Endothelial cell of umbilical vein (primary cell): ENCODE measurements around the gene HABP2. TPM values are rescaled to one million over a fixed set of nuclear protein-coding genes. Genes with fewer than 3 reads are reported as not detected.

Experiments used
- BruUV-seq: library from RNA; stranded (reverse); fragments of 400-500 nt; replicated peaks from 2 replicates; lab custom pipeline; 2021; lab: Mats Ljungman, UMichigan
- CTCF ChIA-PET: fragments of 300-600, 350-600 bp; sonication (Branson Sonifier 250); formaldehyde crosslinking; loops from one replicate; lab custom pipeline; 2021; ENCODE audit warnings: antibody characterized with exemption, inconsistent platforms; lab: Charles Lee
- POLR2A ChIA-PET: fragments of 300-600, 350-600 bp; sonication (Branson Sonifier 250); formaldehyde crosslinking; loops from one replicate; lab custom pipeline; 2021; ENCODE audit warnings: antibody characterized with exemption, inconsistent platforms; lab: Charles Lee
- DNase-seq: peaks from one replicate; pipeline ENCODE4 v3.0.0-alpha.2; 2011; ENCODE audit warnings: low read depth, low spot score
- FAIRE-seq: peaks from 2 replicates; lab custom pipeline; 2011; peaks lifted over from hg19 to GRCh38; lab: Jason Lieb, UNC
- H2AFZ ChIP-seq: 2 replicates; pipeline ENCODE4 v1.6.0; 2012; ENCODE audit warnings: low read depth, low read length, control low read depth, inconsistent platforms
- H3K27ac ChIP-seq: 2 replicates; pipeline ENCODE4 v1.5.1; 2011; ENCODE audit warnings: low read depth, mild to moderate bottlenecking, control low read depth, low read length, moderate library complexity; ENCODE audit not compliant: insufficient read depth
- H3K27me3 ChIP-seq, 2 experiments: 2 replicates each; pipeline versions ENCODE4 v1.6.0 to v1.6.1; 2011; ENCODE audit warnings: low read length in 2 of 2, mixed read lengths in 1 of 2; ENCODE audit not compliant: control insufficient read depth in 2 of 2, insufficient read depth in 2 of 2
- H3K36me3 ChIP-seq, 2 experiments: 2 replicates in 1 of 2; 3 replicates in 1 of 2; pipeline ENCODE4 v1.5.1; 2011; ENCODE audit warnings: low read length in 2 of 2, mild to moderate bottlenecking in 1 of 2, moderate library complexity in 1 of 2; ENCODE audit not compliant: control insufficient read depth in 2 of 2, insufficient read depth in 2 of 2; ENCODE audit errors: extremely low read depth in 1 of 2
- H3K4me1 ChIP-seq: 3 replicates; pipeline ENCODE4 v1.5.1; 2011; ENCODE audit warnings: mild to moderate bottlenecking, low read length; ENCODE audit not compliant: control insufficient read depth, insufficient read depth; ENCODE audit errors: extremely low read depth
- H3K4me2 ChIP-seq: 2 replicates; pipeline ENCODE4 v1.6.1; 2011; ENCODE audit warnings: low read length, control low read depth, mixed read lengths; ENCODE audit not compliant: insufficient read depth
- H3K4me3 ChIP-seq, 3 experiments: fragments of 200-600 bp in 1 of 3; sonication (generic), shearing (Covaris generic) in 1 of 3; replicated peaks in 1 of 3; 2 replicates each; pipeline ENCODE4 v1.5.1; 2011 to 2016; ENCODE audit warnings: control low read depth in 3 of 3, low read length in 3 of 3, mild to moderate bottlenecking in 2 of 3, inconsistent platforms in 1 of 3, low read depth in 1 of 3, moderate library complexity in 1 of 3; ENCODE audit not compliant: insufficient read depth in 1 of 3
- H3K79me2 ChIP-seq: 2 replicates; pipeline ENCODE4 v1.6.0; 2012; ENCODE audit warnings: low read length, inconsistent platforms; ENCODE audit not compliant: control insufficient read depth, insufficient read depth
- H3K9ac ChIP-seq: replicated peaks from 2 replicates; pipeline ENCODE3; 2011; ENCODE audit warnings: low read length, control low read depth; ENCODE audit not compliant: insufficient read depth; ENCODE audit errors: extremely low read depth
- H3K9me1 ChIP-seq: replicated peaks from 3 replicates; pipeline ENCODE4 v1.6.0; 2011; ENCODE audit warnings: mild to moderate bottlenecking, low read length; ENCODE audit not compliant: control insufficient read depth, insufficient read depth; ENCODE audit errors: extremely low read depth
- H3K9me3 ChIP-seq: replicated peaks from 2 replicates; pipeline ENCODE4 v1.5.1; 2012; ENCODE audit warnings: low read length, inconsistent platforms; ENCODE audit not compliant: control insufficient read depth, insufficient read depth
- H4K20me1 ChIP-seq: replicated peaks from 2 replicates; pipeline ENCODE3; 2011; ENCODE audit warnings: mild to moderate bottlenecking, low read length; ENCODE audit not compliant: control insufficient read depth, insufficient read depth; ENCODE audit errors: extremely low read depth
- EZH2 ChIP-seq: IDR thresholded peaks from 2 replicates; pipeline ENCODE4 v1.6.1; 2012; ENCODE audit warnings: borderline replicate concordance, low read depth, mild to moderate bottlenecking, moderate library complexity, low read length, inconsistent platforms; ENCODE audit not compliant: severe bottlenecking
- FOS ChIP-seq: IDR thresholded peaks from 2 replicates; pipeline ENCODE4 v1.6.1; 2011; ENCODE audit warnings: mild to moderate bottlenecking, low read length, moderate library complexity, borderline replicate concordance; ENCODE audit not compliant: insufficient read depth
- GATA2 ChIP-seq: IDR thresholded peaks from 2 replicates; pipeline ENCODE4 v1.7.0; 2011; ENCODE audit warnings: low read depth, mild to moderate bottlenecking, moderate library complexity, mixed read lengths, low read length; ENCODE audit not compliant: insufficient read length, insufficient read depth
- JUN ChIP-seq: IDR thresholded peaks from 2 replicates; pipeline ENCODE4 v1.6.1; 2011; ENCODE audit warnings: borderline replicate concordance, low read depth; ENCODE audit not compliant: insufficient read length, insufficient read depth
- MYC ChIP-seq: IDR thresholded peaks from one replicate; pipeline ENCODE4 v1.6.1; 2011; ENCODE audit warnings: mild to moderate bottlenecking, low read depth, low read length
- POLR2A ChIP-seq: IDR thresholded peaks from 2 replicates; pipeline ENCODE4 v1.6.1; 2012; ENCODE audit warnings: low read depth, mild to moderate bottlenecking, control low read depth, low read length
- POLR2AphosphoS5 ChIP-seq: IDR thresholded peaks from 2 replicates; pipeline ENCODE4 v1.6.1; 2012; ENCODE audit warnings: low read depth, mild to moderate bottlenecking, control low read depth, low read length, moderate library complexity; ENCODE audit not compliant: insufficient read depth
- dilution Hi-C: fragments of 300-500 bp; cut with MboI; formaldehyde crosslinking; loops from one replicate; pipeline ENCODE4 v1.15.0; 2019; ENCODE audit warnings: low sequenced_read_pairs; ENCODE audit not compliant: extremely low pct_ligation_motif_present
- intact Hi-C: fragments of 100-400 bp; cut with micrococcal nuclease; formaldehyde crosslinking; loops from one replicate; pipeline ENCODE4 v1.10.0; 2022
- polyA plus RNA-seq, 4 experiments: library from polyadenylated mRNA; depleted of rRNA in 3 of 4; stranded (reverse) in 3 of 4; unstranded in 1 of 4; fragments of >200 nt; gene quantifications; 2 replicates each; pipeline versions ENCODE4 v1.2.1 to v1.2.3, GENCODE V29; 2011 to 2012; ENCODE audit warnings: missing spikeins in 1 of 4
- total RNA-seq: library from RNA; stranded (reverse); gene quantifications from 2 replicates; pipeline ENCODE4 v1.2.3, GENCODE V29; 2021
- TF ChIP-seq, protein P1 (sequence below): IDR thresholded peaks from 2 replicates; pipeline ENCODE4 v1.6.1; 2011; ENCODE audit not compliant: insufficient read depth, insufficient read length

Gene HABP2
- total and polyA plus RNA-seq, 2 donors (not counting 3 experiments of a cell fraction or from before 2014, with no cell fraction given), result 0.04 TPM; not detected in 1

- no TSS peak for BruUV-seq
- ChIA-PET CTCF (interaction anchor here (1.2 kb wide), 1 partner anchor 12 kb away, joined by 3 read pairs; no protein-coding TSS in a partner anchor), POLR2A (no interaction called here)
- H4K20me1 ChIP-seq, result no peaks in the 10 kb centered on the region
- H2AFZ ChIP-seq, result no peak overlapping the region
- no peaks in the 10 kb centered on the region for H3K9me3 ChIP-seq
- H3K9ac ChIP-seq, result no peak overlapping the region
- no peaks in the 10 kb centered on the region for H3K79me2 ChIP-seq
- no peaks in the 10 kb centered on the region for H3K27me3 ChIP-seq
- intact Hi-C loops (no loop called here), dilution Hi-C loops (no loop called here)
- H3K4me1 ChIP-seq, result no peaks in the 10 kb centered on the region
- no peak overlapping the region for H3K27ac ChIP-seq
- TF ChIP-seq POLR2AphosphoS5, result no peak
- TF ChIP-seq EZH2, result no peak
- TF ChIP-seq JUN, result no peak
- TF ChIP-seq GATA2, result no peak
- H3K4me3 ChIP-seq, result no peak overlapping the region
- H3K9me1 ChIP-seq, result no peaks in the 10 kb centered on the region
- no peak for DNase-seq
- H3K36me3 ChIP-seq, result no peaks in the 10 kb centered on the region
- no peak overlapping the region for H3K4me2 ChIP-seq
- no peak for FAIRE-seq
These were observed 50.4 kb downstream of the HABP2 start for GRCh38 chr10:113603057-113603777.

DNA sequence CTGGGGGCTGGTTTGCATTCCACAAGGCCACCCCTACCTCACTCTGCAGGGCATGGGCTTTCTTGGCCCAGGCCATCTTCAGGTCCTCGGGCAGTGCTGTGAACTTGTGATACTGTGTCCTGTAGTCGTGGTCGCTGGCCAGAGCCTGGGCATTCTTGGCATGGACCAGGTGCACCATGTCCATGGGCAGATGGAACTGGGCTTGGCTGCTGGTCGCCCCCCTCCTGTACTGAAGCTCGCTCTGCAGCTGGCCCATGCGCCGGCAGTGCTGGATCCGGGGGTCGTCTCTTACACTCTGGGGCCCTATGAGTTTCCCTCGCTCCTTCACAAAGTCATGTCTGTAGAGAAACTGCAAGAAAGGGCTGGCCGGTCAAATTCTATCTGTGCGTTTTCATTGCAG is 51.7 kb downstream of the HABP2 start:
- Histone ChIP-seq H3K27ac (no peak overlapping the region), H3K4me1 (no peaks in the 10 kb centered on the region), H2AFZ (no peak overlapping the region), H3K9ac (no peak overlapping the region), H3K9me3 (no peaks in the 10 kb centered on the region), H3K27me3 (no peaks in the 10 kb centered on the region), H3K36me3 (no peaks in the 10 kb centered on the region), H3K9me1 (no peaks in the 10 kb centered on the region), H4K20me1 (no peaks in the 10 kb centered on the region), H3K4me2 (no peak overlapping the region), H3K4me3 (no peak overlapping the region), H3K79me2 (no peaks in the 10 kb centered on the region)
- POLR2A ChIA-PET, result no interaction called here
- dilution Hi-C loops (no loop called here), intact Hi-C loops (no loop called here)
- BruUV-seq, result no TSS peak
- no peak for FAIRE-seq
- no peak for DNase-seq
- no peak for TF ChIP-seq POLR2A
- TF ChIP-seq MYC, result no peak
- no peak for TF ChIP-seq JUN
- no peak for TF ChIP-seq FOS
- TF ChIP-seq, protein P1, sequence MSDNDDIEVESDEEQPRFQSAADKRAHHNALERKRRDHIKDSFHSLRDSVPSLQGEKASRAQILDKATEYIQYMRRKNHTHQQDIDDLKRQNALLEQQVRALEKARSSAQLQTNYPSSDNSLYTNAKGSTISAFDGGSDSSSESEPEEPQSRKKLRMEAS, result no peak
- CTCF ChIA-PET, result no interaction called here
